ENCODE data around the gene RAVER1. TPM values are rescaled to one million over a fixed set of nuclear protein-coding genes. Genes with fewer than 3 reads are reported as not detected.
A peak's percentile ranks its signal among the peaks of the same experiment; 100 is the strongest.

Gene RAVER1
- total and polyA plus RNA-seq, 2 donors (not counting 3 experiments of a cell fraction or from before 2014, with no cell fraction given): 5.2 to 47.6 TPM

DNA sequence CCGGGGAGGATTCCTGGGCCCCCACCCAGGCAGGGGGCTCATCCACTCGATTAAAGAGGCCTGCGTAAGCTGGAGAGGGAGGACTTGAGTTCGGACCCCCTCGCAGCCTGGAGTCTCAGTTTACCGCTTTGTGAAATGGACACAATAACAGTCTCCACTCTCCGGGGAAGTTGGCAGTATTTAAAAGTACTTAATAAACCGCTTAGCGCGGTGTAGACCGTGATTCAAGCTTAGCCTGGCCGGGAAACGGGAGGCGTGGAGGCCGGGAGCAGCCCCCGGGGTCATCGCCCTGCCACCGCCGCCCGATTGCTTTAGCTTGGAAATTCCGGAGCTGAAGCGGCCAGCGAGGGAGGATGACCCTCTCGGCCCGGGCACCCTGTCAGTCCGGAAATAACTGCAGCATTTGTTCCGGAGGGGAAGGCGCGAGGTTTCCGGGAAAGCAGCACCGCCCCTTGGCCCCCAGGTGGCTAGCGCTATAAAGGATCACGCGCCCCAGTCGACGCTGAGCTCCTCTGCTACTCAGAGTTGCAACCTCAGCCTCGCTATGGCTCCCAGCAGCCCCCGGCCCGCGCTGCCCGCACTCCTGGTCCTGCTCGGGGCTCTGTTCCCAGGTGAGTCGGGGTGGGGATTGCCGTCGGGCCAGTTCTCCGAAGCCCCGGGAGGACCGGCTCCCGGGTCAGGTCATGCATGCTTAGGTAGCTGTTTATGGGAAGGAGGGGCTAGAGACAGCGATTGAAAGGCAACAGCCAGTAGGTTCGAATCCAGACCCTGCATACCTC is 62.5 kb downstream of the RAVER1 start, which contains the start of gene ICAM1:
TSS of gene ICAM1 (plus strand) at position 505 of the 779 bp plus-strand sequence. CDS start at position 545, 40 bp downstream.
- Histone ChIP-seq H3K9ac (replicated peaks; ENCODE audit: extremely low read depth, insufficient read depth, low read length) (peak within 1 kb of the TSS; percentile 61), H2AFZ (ENCODE audit: low read depth, low read length) (peak within 1 kb of the TSS; percentile 9), H4K20me1 (replicated peaks; ENCODE audit: control insufficient read depth, extremely low read depth, insufficient read depth, low read length) (no peaks in the 10 kb centered on the region), H3K4me3 (replicated peaks in 1 of 3; ENCODE audit: insufficient read depth in 1 of 3, low read depth in 1 of 3, low read length in 3 of 3) (peak within 1 kb of the TSS in 2 of 3 experiments; percentile 20 to 31), H3K27me3 (ENCODE audit: control insufficient read depth in 2 of 2, insufficient read depth in 2 of 2, low read length in 2 of 2) (no peaks in the 10 kb centered on the region), H3K36me3 (ENCODE audit: control insufficient read depth in 2 of 2, extremely low read depth in 1 of 2, insufficient read depth in 2 of 2, low read length in 2 of 2) (no peaks in the 10 kb centered on the region), H3K4me1 (ENCODE audit: control insufficient read depth, extremely low read depth, insufficient read depth, low read length) (peaks cover 36% of the 10 kb centered on the region), H3K9me3 (replicated peaks; ENCODE audit: control insufficient read depth, insufficient read depth, low read length) (no peaks in the 10 kb centered on the region), H3K27ac (ENCODE audit: insufficient read depth, low read depth, low read length) (peak within 1 kb of the TSS; percentile 73), H3K9me1 (replicated peaks; ENCODE audit: control insufficient read depth, extremely low read depth, insufficient read depth, low read length) (no peaks in the 10 kb centered on the region), H3K4me2 (ENCODE audit: insufficient read depth, low read length) (peak within 1 kb of the TSS; percentile 50), H3K79me2 (ENCODE audit: control insufficient read depth, insufficient read depth, low read length) (no peaks in the 10 kb centered on the region)
- TF ChIP-seq, protein P1, sequence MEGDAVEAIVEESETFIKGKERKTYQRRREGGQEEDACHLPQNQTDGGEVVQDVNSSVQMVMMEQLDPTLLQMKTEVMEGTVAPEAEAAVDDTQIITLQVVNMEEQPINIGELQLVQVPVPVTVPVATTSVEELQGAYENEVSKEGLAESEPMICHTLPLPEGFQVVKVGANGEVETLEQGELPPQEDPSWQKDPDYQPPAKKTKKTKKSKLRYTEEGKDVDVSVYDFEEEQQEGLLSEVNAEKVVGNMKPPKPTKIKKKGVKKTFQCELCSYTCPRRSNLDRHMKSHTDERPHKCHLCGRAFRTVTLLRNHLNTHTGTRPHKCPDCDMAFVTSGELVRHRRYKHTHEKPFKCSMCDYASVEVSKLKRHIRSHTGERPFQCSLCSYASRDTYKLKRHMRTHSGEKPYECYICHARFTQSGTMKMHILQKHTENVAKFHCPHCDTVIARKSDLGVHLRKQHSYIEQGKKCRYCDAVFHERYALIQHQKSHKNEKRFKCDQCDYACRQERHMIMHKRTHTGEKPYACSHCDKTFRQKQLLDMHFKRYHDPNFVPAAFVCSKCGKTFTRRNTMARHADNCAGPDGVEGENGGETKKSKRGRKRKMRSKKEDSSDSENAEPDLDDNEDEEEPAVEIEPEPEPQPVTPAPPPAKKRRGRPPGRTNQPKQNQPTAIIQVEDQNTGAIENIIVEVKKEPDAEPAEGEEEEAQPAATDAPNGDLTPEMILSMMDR (IDR thresholded peaks at IDR 0.05; ENCODE audit: extremely low read depth in 1 of 2, insufficient read depth in 1 of 2, low read depth in 1 of 2, low read length in 2 of 2): peak in 1 of 2 donors; percentile 13
- peak; percentile 97 for TF ChIP-seq POLR2AphosphoS5 (IDR thresholded peaks at IDR 0.05; ENCODE audit: insufficient read depth, low read depth, low read length)
- peak; percentile 15 for TF ChIP-seq EZH2 (IDR thresholded peaks at IDR 0.05; ENCODE audit: borderline replicate concordance, low read depth, low read length, severe bottlenecking)
- TF ChIP-seq JUN (IDR thresholded peaks at IDR 0.05; ENCODE audit: borderline replicate concordance, insufficient read depth, insufficient read length, low read depth): no peak
- peak; percentile 31 for TF ChIP-seq GATA2 (IDR thresholded peaks at IDR 0.05; ENCODE audit: insufficient read depth, insufficient read length, low read depth, low read length)
- no peak for TF ChIP-seq MYC (IDR thresholded peaks at IDR 0.05; ENCODE audit: low read depth, low read length)
- TF ChIP-seq, protein P2, sequence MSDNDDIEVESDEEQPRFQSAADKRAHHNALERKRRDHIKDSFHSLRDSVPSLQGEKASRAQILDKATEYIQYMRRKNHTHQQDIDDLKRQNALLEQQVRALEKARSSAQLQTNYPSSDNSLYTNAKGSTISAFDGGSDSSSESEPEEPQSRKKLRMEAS (IDR thresholded peaks at IDR 0.05; ENCODE audit: insufficient read depth, insufficient read length): no peak
- TF ChIP-seq FOS (IDR thresholded peaks at IDR 0.05; ENCODE audit: borderline replicate concordance, insufficient read depth, low read length): peak; percentile 61
- TF ChIP-seq POLR2A (IDR thresholded peaks at IDR 0.05; ENCODE audit: low read depth, low read length): peak; percentile 72
- BruUV-seq (replicated peaks): no TSS peak
- ChIA-PET POLR2A (interaction anchor here (0.6 to 2.6 kb wide), 8 partner anchors 15 to 550 kb away, joined by 3 to 15 read pairs (median 8); partner anchors contain the start of genes ICAM4, ICAM5 and RAVER1), CTCF (interaction anchor here (0.9 to 9.0 kb wide), 24 partner anchors 10 to 340 kb away, joined by 3 to 411 read pairs (median 6); partner anchors contain the start of genes CDC37, FDX2, ICAM4 and ICAM5)
- dilution Hi-C loops (cut with MboI; ENCODE audit: extremely low pct_ligation_motif_present, low sequenced_read_pairs): no loop called here
- FAIRE-seq: peak; percentile 85
- intact Hi-C loops (cut with micrococcal nuclease): loop anchor here (1.0 to 5.0 kb wide), 3 partner anchors 16 to 62 kb away; partner anchors contain the start of genes FDX2, ICAM4 and RAVER1
- DNase-seq (ENCODE audit: low read depth, low spot score): peak; percentile 92

All from endothelial cell of umbilical vein (primary cell).